ENCODE results near the gene CABLES2.

DNA sequence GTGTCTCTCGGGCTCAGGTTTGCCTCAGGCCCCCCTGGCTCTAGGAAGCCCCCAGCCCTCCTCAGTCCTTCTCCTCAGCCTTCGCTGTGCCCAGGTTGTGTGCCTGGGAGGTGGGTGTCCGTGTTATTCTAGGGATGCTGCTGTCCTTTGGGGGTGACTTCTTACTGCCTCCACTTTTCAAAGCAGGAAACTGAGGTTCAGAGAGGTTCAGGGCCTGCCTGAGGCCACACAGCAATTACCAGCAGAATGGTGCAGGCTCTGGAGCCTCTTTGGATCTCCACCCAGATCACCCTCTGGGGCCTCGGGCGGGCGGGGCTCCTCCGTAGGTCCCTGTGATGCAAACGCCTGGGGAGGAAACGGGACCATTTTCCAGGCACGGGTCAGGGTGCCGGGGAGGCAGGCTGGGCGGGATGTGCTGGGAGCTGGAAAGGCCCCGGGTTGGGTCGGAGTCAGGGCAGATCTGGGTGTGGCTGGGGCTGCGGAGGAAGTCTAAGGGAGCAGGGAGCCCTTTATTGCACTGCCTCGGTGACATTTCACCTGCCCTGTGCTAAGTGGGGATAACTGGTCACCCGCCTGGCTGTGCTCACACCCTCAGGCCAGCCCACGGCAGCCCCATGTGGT is 45.5 kb upstream of the CABLES2 start:
- TF ChIP-seq POLR2A (IDR thresholded peaks at IDR 0.05; ENCODE audit: low read depth, low read length) (no peak), POLR2AphosphoS5 (IDR thresholded peaks at IDR 0.05; ENCODE audit: low read depth, low read length) (no peak), TAF1 (IDR thresholded peaks at IDR 0.05; ENCODE audit: borderline replicate concordance, low read depth, low read length) (no peak)

Measured in GM12892 (cell line).